Endothelial cell of umbilical vein (primary cell): Measurements from ENCODE around the gene IL34.

Experiments used
- POLR2A ChIP-seq: IDR thresholded peaks from 2 replicates; pipeline ENCODE4 v1.6.1; 2012; ENCODE audit warnings: low read depth, mild to moderate bottlenecking, control low read depth, low read length
- TF ChIP-seq, protein P1 (sequence below), 2 donors: IDR thresholded peaks; 1 replicate in 1 of 2; 2 replicates in 1 of 2; pipeline ENCODE4 v1.5.1; 2011; ENCODE audit warnings: low read length in 2 of 2, mild to moderate bottlenecking in 2 of 2, moderate library complexity in 2 of 2, control low read depth in 1 of 2, inconsistent platforms in 1 of 2, low read depth in 1 of 2; ENCODE audit not compliant: insufficient read depth in 1 of 2; ENCODE audit errors: extremely low read depth in 1 of 2

DNA sequence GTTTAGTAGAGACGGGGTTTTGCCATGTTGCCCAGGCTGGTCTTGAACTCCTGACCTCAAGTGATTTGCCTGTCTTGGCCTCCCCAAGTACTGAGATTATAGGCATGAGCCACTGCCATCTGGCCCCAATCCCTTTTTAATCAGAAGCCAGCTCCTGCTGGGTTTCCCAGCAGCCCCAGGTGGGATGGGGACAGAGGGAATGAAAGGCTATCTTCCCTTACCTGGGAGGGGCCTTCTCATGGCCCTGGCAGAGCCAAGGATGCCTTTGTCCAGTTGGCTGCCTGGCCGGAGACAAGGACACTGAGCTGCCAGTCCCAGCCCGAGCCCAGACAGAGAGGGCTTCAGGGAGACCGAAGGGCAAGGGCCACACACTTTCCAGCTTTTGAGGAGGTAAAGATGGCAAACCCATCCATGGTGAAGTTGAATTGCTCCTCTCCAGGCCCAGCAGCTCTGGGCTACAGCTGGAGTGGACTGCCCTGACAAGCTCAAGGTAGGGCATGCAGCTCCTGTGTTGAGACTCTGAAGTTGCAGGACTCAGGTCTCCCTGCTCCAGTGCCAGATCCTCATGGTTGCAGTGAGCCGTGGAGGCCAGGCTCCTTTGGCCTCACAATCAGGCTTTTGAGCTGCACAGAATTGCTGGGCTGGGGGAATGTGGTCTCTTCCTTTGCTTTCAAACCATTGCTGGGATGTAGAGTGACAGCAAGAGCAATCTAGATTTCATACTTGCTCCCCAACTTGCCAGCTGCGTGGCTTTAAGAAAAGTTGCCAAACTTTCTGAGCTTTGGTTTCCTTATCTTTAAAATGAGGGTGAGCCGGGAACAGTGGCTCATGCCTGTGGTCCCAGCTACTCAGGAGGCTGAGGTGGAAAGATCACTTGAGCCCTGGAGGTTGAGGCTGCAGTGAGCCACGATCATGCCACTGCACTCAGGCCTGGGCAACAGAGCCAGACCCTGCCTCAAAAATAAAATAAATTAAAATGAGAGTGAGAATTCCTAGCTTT, 44.5 kb upstream of the IL34 start:
- TF ChIP-seq POLR2A: no peak
- TF ChIP-seq, protein P1, sequence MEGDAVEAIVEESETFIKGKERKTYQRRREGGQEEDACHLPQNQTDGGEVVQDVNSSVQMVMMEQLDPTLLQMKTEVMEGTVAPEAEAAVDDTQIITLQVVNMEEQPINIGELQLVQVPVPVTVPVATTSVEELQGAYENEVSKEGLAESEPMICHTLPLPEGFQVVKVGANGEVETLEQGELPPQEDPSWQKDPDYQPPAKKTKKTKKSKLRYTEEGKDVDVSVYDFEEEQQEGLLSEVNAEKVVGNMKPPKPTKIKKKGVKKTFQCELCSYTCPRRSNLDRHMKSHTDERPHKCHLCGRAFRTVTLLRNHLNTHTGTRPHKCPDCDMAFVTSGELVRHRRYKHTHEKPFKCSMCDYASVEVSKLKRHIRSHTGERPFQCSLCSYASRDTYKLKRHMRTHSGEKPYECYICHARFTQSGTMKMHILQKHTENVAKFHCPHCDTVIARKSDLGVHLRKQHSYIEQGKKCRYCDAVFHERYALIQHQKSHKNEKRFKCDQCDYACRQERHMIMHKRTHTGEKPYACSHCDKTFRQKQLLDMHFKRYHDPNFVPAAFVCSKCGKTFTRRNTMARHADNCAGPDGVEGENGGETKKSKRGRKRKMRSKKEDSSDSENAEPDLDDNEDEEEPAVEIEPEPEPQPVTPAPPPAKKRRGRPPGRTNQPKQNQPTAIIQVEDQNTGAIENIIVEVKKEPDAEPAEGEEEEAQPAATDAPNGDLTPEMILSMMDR (IDR thresholded peaks at IDR 0.05; ENCODE audit: extremely low read depth in 1 of 2, insufficient read depth in 1 of 2, low read depth in 1 of 2, low read length in 2 of 2): no peak
